Measurements from ENCODE around the gene NRCAM.

The NRCAM gene

DNA sequence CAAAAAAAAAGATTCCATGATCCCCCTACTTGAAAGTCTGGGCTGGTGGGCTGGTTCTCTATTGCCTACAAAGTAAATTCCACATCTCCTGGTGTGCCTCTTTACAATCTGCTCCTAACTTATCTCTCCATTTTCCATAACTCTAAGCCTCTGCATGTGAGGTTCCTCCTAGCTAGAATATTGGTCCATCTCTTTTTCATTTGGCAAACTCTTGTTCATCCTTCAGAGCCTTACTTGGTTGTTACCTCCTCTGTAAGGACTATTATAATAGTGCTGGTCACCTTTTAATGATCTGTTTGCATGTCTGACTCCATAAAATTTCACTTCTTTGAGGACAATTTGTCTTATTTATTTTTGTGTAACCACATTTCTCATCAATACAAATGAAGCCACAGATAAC lies 1.6 kb upstream of the NRCAM start:
- no peak for DNase-seq

DNA sequence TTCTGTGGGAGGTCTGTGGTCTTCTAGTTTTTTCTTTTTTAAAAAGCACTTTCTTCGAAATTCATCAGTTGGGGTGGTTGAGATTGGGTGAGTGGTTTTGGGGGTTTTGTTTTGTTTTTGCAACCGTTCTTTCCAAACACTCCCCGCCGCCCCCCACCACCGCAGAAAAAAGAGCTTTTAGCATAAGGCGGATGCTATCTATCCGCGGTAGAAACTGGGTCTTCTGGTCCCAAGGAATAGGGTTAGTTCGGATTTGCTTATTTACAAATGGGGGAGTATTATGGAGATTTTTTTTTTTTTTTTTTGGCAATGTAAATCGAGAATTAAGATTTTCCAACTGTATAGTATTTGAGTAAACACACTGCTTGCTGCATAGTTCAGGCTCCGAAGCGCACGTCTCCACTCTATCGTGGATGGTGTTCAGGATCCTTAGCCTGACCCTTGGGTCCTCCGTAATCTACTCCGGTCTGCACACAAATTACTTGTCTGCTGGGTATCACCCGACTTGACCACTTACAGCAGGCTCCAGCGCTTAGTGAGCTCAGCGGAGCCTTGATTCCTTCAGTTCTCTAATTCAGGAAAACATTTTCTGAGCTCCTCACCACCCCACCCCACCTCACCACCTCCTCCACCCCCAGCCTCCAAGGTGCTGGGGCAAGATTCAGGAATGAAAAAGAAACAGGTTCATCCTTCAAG lies 757 bp upstream of the NRCAM start:
- DNase-seq = no peak

DNA sequence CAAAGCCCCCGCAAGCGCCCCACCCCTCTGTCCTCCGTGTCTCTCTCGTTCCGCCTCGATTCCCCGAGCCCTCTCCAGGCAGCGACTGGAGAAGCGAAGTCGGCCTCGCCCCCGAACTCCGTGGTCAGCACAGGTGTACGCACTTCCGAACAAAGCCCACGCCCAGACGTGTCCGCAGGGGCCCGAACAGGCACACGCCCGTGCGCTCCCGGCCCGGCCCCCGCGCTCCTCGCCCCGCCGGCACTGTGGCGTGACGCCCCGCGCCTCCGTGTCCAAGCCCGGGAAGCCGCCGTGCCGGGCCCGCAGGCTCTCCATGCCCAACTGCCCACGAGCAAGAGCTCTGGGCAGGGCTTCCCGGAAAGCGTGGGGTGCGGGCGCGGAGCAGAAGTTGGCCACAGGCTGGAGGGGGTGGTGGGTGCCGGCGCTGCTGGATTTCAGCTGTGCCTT lies 662 bp downstream of the NRCAM start:
- DNase-seq = peak; percentile 33

DNA sequence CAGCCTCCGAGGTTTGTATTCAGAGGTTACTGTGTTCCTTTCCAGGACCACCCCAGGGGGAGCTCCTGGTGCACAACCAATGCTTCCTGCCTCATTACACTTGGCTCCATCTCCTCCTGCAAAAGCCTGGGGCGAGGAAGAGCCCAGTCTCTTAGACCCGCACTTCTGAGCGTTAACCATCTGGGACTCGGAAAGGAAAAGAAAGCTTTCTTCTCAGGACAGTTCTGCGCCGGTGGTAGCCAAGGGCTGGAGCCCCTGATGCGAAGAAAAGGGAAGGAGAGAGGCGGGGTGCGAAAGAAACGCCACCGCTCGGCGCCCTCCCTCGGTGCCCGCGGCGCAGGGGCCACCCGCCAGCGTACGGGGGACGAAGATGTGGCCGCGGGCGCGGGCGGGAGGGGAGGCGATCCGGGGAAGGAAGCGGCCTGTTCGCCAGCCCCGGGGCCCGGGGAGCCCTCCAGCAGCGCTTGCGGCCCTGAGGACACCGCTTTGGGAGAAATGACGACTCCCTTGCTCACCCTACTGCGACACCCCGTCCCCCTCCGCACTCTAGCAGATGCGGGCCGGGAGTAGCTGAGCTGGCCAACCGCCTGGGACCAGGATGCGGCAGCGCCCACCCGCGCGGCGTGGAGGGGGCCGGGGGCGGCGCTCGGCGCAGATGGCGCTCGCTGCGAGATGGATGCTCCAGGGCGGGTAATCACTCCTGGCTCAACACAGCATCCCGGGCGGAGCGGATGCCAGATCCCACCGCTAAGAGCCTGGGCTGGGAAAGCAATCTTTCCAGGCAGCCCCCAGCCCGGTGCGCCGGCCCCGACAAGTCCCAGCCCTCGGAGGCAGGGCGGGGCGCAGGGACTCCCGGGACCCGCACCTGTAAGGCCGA lies 1.3 kb downstream of the NRCAM start:
- DNase-seq = peak; percentile 44

DNA sequence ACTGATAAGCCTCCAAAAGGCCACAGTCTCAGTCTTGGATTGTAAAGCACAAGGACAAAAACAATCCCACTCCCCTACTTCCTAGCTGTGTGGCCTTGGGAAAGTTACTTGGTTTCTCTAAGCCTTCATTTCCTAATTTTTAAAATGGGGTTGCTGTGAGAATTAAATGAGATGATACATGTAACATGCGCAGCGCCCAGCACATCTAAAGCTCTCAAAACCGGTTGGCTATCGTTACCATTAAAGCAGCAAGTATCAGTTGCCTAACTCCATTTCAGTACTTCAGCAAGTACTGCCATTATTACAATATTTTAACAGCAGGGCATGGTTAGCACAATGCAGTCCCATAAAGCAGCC lies 1.9 kb downstream of the NRCAM start:
- no peak for DNase-seq

DNA sequence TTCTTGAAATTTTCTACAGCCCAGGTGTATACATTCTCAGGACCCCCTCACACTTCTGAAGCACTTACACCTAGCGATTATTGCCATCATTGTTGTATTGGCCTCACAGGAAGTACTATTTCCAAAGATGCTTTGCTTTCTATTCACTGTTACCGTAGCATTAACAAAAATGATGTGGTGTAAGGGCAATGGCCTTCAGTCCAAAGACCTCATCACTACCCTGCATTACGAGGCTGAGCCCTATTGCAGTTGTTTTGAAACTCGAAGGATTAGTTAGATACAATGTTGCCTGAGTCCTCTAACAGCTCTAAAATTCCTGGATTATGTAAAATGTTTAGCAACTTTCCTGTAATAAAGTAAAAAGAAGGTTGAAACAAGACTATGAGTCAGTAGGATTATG lies 2.9 kb downstream of the NRCAM start:
- DNase-seq = no peak

DNA sequence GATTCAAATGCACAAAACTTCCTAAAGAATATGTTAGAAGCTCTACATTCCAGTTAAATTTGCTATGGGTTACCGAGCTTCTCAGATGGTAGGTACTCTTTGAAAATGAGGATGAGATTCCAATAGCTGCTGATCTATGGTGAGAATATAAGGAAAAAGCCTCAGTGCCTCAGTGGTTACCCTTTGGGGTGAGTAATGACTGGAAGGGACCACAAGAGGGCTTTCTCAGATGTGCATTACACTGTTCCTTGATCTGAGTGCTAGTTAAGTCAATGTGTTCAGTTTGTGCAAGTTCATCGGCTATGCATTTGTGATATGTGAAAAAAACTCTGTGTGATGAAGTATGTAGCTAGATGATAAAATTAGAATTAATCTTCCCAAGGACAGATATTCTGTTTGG lies 3.5 kb downstream of the NRCAM start:
- peak; percentile 3 for DNase-seq

DNA sequence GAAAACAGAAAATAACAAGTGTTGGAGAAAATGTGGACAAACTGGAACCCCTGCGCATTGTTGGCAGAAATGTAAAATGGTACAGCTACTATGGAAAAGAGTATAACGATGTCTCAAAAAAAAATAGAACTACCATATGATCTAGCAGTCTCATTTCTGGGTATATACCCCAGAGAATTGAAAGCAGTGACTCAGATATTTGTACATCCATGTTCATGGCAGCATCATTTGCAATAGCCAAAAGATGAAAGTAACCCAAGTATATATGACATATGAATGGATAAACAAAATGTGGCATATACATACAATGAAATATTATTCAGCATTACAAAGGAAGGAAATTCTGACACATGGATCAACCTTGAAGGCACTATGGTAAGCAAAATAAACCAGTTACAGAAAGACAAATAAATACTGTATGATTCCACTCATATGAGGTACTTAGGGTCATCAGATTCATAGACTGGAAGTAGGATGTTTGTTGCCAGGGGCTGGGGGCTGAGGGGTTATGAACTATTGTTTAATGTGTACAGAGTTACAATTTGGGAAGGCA lies 4.9 kb downstream of the NRCAM start:
- DNase-seq = no peak

DNA sequence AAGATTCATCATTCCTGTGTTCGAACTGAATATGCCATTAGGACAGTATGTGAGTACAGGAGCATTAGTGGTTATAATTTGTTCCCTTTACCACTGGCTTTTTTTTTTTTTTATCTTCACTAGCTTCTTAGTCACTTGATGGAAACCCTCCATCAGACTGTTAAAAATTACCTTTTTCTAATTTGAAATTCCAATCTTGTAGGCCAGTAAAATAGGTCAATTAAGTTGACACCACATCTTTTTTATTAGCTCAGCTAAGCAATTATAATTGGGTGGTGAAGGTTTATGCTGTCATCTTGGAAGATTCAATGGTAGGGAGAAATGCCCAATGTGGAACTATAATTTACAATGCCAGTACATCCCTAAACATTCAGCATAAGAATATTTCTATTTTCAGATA lies 6.1 kb downstream of the NRCAM start:
- DNase-seq = no peak

DNA sequence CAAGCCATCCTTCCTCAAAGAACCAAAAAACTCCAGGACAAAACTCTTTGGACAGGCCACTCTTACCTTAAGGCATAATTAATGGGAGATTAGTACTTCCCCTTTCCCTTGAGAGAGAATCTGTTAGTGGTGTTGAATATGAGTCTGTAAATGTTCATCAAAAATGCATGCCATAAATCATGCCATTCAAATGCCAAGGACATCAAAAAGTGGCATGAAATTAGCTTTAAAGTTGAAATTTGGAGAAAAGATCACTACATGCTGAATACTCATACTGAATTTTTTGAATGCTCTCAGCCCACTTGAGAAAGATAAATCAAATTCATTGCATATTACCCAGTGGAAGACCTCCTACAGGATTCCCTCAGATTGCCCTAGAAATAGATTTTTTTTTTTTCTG lies 6.7 kb downstream of the NRCAM start:
- DNase-seq = no peak

DNA sequence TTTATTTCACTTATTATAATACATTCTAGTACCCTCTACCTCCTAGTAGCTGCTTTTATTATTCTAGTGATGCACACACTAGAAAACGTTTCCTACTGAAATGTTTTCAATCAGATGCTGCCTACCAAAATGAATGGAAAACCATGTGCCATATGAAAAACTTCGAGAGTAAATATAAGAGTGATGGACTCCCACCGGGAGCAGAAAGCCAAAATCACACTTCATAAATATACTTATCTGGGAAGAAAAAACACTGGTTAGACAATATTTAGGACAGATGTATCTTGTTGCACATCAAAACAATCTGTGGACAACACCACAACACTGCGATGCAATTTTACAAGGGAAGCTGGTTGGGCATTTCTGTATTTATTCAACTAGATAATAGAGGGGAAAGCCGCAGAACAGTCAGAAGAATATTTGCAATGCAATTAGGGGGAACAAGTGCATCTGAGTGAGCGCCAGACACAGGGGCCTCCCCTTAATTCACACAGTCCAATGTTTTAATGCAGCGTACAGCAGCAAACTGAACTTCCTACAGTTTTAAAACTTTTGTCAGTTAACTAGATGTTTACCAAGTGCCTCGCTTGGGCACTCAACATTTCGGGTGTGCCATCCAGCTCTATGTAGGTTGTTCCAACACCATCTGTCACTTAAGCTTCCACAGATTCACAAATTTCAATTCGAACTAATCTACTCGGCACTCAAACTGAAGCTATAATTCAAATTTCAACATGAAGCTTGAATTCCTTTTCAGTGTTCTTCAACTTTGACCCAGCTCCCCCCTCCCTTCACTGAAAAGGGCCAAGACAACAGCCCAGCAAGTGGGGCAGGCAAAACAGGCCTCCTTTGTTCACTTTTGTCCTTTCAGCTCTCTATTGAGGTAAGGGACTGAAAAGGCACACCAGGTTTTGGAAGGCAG lies 7.4 kb downstream of the NRCAM start:
- DNase-seq = peak; percentile 35

DNA sequence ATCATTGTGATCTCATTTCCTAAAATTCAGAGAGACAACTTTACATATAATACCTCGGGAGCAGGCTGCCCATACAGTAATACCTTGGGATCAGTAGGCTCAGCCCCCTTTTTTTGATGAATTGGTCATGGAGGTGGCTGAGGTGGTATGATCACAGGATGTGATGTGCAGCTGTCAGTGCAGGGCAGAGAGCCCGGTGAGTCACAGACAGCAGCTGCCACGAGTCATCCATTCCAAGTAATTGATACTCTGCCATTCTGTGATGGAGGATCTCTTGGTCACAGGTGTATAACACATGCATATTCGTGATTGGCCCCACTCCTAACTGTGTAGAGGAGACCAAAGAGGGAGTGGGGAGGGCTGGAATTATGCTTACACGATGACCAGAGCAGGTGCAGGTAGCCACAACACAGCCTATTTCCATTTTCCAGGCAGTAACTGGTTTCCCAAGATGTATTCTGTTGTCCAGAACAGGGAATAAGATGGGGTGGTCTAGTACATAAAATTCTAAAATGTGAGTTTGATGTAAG lies 14.1 kb downstream of the NRCAM start:
- no peak for DNase-seq

DNA sequence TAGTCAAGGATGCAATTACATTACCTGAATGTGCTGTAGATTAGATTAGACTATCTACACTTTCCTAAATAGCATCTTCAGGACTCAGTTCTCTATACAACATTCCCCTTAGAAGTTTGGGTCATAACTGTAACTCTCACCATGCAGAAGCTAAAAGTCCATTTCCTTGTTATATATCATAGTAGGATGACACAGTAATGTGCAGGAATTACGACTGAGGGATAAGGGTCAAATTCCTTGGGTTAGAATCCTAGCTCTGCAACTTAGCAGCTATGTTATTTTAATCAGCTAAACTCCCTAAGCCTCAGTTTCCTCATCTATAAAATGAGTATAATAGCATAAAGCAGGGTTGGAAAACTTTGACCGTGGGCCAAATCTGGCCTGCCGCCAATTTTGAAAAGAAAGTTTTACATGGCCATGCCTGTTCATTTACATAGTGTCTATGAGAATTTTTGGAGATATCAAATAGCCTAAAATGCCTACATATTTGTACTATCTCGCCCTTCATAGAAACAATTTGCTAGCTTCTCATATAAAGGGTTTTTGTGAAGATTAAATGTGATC lies 14.8 kb downstream of the NRCAM start:
- DNase-seq = no peak

DNA sequence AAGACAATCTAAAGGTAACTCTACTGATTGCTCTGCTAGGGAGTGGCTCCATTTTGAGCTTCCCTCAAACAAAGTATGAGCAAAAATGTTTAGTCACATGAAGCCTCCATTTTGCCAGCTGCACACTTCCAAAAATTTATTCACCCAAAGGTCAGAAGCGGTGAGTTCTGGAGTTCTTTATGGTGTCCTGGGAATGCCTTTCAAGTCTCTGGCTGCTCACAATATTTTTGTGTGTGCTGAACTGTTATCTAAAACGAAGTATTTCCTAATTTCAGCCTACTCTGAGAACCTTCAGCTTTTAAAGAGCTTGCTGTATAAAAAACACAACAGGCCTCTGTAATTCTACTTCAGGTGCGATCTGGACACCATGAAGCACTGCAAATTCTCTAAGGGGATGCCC lies 15.6 kb downstream of the NRCAM start:
- DNase-seq = no peak

DNA sequence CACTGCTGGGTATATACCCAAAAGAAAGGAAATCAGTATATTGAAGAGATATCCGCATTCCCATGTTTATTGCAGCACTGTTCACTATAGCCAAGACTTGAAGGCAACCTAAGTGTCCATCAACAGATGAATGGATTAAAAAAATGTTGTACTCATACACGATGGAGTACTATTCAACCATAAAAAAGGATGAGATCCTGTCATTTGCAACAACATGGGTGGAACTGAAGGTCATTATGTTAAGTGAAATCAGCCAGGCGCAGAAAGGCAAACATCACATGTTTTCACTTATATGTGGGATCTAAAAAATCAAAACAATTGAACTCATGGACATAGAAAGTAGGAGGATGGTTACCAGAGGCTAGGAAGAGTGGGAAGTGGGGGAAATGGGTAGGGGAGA lies 19.3 kb downstream of the NRCAM start:
- DNase-seq = no peak

DNA sequence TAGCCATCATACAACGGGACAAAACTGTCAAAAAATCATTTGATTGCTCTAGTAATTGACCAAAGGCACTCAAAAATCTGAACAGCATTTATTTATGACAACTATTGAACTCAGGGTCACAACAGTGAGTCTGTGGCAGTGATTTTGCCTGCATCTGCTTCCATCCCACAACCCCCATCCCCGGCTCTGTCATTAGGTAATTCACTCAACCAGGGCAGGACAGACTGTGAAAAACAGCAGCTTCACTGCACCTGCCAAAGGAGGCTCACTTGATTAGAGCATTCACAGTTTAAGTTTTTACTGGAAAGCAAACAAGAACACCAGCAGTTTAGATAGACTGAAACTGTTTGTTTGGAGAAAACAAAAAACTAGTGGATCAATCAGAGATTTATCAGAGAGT lies 22.2 kb downstream of the NRCAM start:
- DNase-seq = no peak

DNA sequence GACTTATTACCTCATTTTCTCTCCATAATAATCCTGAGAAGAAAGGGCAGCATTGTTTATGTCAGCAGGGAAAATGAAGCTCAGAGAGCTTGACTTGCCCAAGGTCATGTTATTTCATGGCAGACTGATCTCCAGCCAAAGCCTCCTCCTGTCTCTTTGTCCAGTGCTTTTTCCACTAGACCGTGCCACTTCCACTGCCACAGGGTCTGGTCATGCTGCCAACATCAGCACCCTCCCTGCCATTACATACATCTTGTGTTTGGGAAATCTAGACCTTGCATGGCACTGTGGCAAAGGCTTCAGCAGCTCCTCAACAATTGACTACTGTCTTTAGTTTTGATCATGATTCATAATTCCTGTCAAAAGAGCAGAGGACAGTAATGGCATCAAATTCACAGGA lies 25.1 kb downstream of the NRCAM start:
- DNase-seq = no peak

DNA sequence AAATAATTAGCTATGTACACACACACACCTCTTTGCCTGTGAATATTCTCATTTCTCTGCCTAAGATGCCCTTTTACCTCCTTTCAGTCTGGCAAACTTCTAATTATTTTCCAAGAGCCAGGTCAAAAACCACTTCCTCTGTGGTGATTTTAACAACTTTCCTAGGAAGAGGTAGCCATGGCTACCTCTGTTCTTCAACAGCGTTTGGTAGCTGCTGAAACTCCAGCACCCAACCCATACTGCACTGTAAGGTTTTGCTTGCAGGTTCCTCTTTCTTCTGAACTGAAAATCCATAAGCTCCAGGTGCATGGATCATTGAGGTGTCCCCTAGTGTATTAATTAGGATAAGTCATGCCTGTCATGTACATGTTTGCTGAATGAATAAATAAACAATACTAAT lies 25.6 kb downstream of the NRCAM start:
- no peak for DNase-seq

DNA sequence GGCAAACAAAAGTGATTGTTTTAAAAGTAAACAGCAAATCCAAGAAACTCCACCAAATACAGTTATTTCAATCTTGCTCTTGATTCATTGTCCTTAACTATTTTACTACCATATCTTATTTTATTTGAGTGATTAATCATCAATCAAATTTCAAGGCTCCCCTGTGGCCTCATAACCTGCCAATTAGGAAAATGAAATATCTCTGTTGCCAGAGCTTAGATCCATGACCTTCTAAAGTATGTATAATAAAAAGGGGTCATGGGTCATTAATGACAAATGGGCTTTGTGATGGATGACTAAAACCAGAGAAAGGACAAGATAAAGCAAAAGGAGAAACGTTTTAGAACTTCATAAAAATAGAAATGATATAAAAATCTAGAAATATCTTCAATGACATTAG lies 28.5 kb downstream of the NRCAM start:
- no peak for DNase-seq

DNA sequence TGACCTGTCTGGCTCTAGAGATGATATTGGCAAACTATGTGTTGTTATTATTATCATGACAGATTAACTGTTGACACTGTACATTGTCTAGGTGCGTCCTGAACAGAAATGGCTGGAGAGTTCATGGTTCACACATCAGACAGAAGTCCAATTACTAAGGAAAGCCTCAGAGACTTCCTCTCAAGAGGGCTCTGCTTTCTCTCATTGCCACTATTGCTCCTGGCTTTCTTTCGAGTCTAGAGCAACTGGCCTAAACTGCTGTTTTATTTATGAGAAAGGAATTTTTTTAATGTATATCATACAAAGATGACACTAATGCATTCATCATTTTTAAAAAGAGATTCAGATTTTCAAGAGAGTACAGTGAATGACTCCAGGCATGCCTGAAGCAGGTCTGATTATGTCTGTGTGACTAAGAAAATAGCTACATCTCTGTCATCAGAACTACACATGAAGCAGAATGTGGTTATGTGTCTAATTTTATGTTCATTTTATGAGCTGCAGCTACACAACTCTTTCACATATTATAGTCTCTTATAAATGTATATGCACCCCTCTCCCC lies 30.4 kb downstream of the NRCAM start:
- no peak for DNase-seq

DNA sequence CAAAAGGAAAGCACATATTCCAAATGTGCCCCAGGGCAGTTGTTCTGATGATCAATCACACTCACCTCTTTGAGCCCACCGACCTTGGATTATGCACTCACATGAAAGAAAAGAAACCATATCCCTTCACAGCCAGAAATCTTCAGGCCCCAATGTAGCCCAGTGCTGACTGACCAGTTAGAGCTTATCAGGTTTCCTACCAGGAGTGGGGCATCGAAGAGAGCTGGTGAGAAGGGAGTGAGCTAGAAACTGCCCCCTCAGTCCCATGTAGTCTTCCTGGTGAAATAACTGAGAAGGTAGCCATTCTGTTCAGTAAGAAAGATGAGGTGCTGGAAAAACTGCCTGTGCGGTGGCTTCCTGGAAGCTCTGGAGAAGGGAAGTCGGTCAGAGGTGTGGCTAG lies 32.2 kb downstream of the NRCAM start:
- no peak for DNase-seq
